KOPT-K1 (cell line): ENCODE data around the gene CEL.

ENCODE experiments used
- H3K27ac ChIP-seq: fragments of 200-600 bp; sonication (generic); 2 replicates; pipeline ENCODE4 v1.5.1; 2016; ENCODE audit warnings: antibody characterized with exemption, mild to moderate bottlenecking, low read depth, low read length; ENCODE audit not compliant: poor library complexity, severe bottlenecking
- H3K36me3 ChIP-seq: fragments of 200-600 bp; sonication (generic); 2 replicates; pipeline ENCODE4 v1.5.1; 2017; ENCODE audit warnings: antibody characterized with exemption, mild to moderate bottlenecking, low read length, moderate library complexity; ENCODE audit not compliant: insufficient read depth
- H3K9me3 ChIP-seq: fragments of 200-600 bp; sonication (generic); 2 replicates; pipeline ENCODE4 v1.5.1; 2017; ENCODE audit warnings: antibody characterized with exemption, low read length, mild to moderate bottlenecking; ENCODE audit not compliant: insufficient read depth, poor library complexity, severe bottlenecking

Gene CEL

GRCh38 chr9:133117271-133118178 lies 55.7 kb downstream of the CEL start:
- Histone ChIP-seq H3K27ac (no peak overlapping the region), H3K9me3 (no peaks in the 10 kb centered on the region), H3K36me3 (no peaks in the 10 kb centered on the region; the same call in 1 of the 2 replicates)

- no peak overlapping the region for H3K27ac ChIP-seq
- H3K36me3 ChIP-seq, result no peaks in the 10 kb centered on the region; the same call in 1 of the 2 replicates
These were observed 56.4 kb downstream of the CEL start for GRCh38 chr9:133118179-133118520.

GRCh38 chr9:133118568-133118967 lies 56.8 kb downstream of the CEL start:
- no peaks in the 10 kb centered on the region for H3K9me3 ChIP-seq
- no peaks in the 10 kb centered on the region; the same call in 1 of the 2 replicates for H3K36me3 ChIP-seq
- no peak overlapping the region for H3K27ac ChIP-seq

More at GRCh38 chr9:133118179-133118520, 56.4 kb downstream of the CEL start:
- H3K9me3 ChIP-seq, result no peaks in the 10 kb centered on the region

GRCh38 chr9:133119103-133119845 lies 57.5 kb downstream of the CEL start:
- no peak overlapping the region for H3K27ac ChIP-seq
- H3K36me3 ChIP-seq, result no peaks in the 10 kb centered on the region; the same call in 1 of the 2 replicates
- H3K9me3 ChIP-seq, result no peaks in the 10 kb centered on the region

GRCh38 chr9:133119846-133120500 lies 58.2 kb downstream of the CEL start:
- no peaks in the 10 kb centered on the region for H3K9me3 ChIP-seq
- no peaks in the 10 kb centered on the region; the same call in 1 of the 2 replicates for H3K36me3 ChIP-seq
- H3K27ac ChIP-seq, result no peak overlapping the region

- Histone ChIP-seq H3K9me3 (no peaks in the 10 kb centered on the region), H3K36me3 (no peaks in the 10 kb centered on the region; the same call in 1 of the 2 replicates), H3K27ac (peak overlapping the region; percentile 38)
These were observed 58.9 kb downstream of the CEL start for GRCh38 chr9:133120501-133121197.
